ENCODE data around the gene GTSE1.

DNA sequence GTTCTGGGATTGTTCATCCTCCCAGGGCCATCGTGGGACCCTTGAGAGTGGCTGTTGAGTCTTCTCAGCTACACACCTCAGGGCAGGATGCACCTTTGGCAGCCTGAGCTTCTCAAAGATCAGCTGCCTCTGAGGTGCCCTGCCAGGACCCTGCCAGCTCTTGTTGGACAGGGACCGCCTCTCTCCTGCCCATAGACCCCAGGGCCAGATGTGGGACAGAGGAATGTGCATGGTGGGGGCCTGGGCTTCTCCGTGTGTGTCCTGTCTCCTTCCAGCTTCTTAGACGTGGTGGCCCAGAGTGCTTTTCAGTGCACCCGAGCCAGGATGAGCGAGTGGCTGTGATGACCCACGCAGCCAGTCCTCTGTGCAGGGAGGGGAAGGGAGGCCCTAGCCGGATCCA is 32.9 kb downstream of the GTSE1 start:
- no peak for TF ChIP-seq POLR2A (IDR thresholded peaks at IDR 0.05)
- TF ChIP-seq CTCF (IDR thresholded peaks at IDR 0.05) = no peak
